HEK293 (cell line): ENCODE data around the gene RPL11.
A peak's percentile ranks its signal among the peaks of the same experiment; 100 is the strongest.

Experiments used
- CTCF ChIA-PET: fragments of 350-600 bp; formaldehyde crosslinking; extraction: SDS; loops from one replicate; lab custom pipeline; 2021; ENCODE audit warnings: antibody characterized with exemption; lab: Yijun Ruan, JAX
- POLR2A ChIA-PET: fragments of 300-600 bp; formaldehyde crosslinking; extraction: SDS; loops from one replicate; lab custom pipeline; 2020; ENCODE audit warnings: antibody characterized with exemption, inconsistent platforms; lab: Yijun Ruan, JAX
- H3K27ac ChIP-seq: fragments of 200-500 bp; sonication (Bioruptor generic); 2 replicates; pipeline ENCODE4 v1.5.1; 2014; ENCODE audit warnings: low read depth, low read length, control low read depth, inconsistent platforms; ENCODE audit errors: extremely low read depth
- H3K36me3 ChIP-seq, 2 experiments: fragments of 200-500 bp in 1 of 2; sonication (Bioruptor generic) in 1 of 2; 1 replicate in 1 of 2; 2 replicates in 1 of 2; pipeline ENCODE4 v1.5.1; 2014 to 2017; ENCODE audit warnings: inconsistent platforms in 2 of 2, low read length in 2 of 2; ENCODE audit not compliant: control insufficient read depth in 2 of 2, insufficient read depth in 1 of 2
- H3K4me1 ChIP-seq: fragments of 200-500 bp; sonication (Bioruptor generic); 2 replicates; pipeline ENCODE4 v1.5.1; 2014; ENCODE audit warnings: mild to moderate bottlenecking, low read length, inconsistent platforms; ENCODE audit not compliant: control insufficient read depth, insufficient read depth
- H3K4me3 ChIP-seq: 2 replicates; pipeline ENCODE4 v1.5.1; 2011; ENCODE audit warnings: low read depth, mild to moderate bottlenecking, control low read depth, low read length, moderate library complexity
- H3K9me3 ChIP-seq: fragments of 200-500 bp; sonication (Bioruptor generic); 2 replicates; pipeline ENCODE4 v1.5.1; 2014; ENCODE audit warnings: low read depth, low read length, inconsistent platforms; ENCODE audit not compliant: control insufficient read depth, insufficient read depth
- EGR2 ChIP-seq: fragments of 450-650 bp; formaldehyde crosslinking; IDR thresholded peaks from 2 replicates; pipeline ENCODE4 v1.5.1; 2016; ENCODE audit warnings: low read depth, missing biosample characterization, missing genetic modification characterization
- PRDM10 ChIP-seq: fragments of 450-650 bp; formaldehyde crosslinking; IDR thresholded peaks from 2 replicates; pipeline ENCODE4 v1.5.1; 2016; ENCODE audit warnings: missing biosample characterization, missing genetic modification characterization
- SALL2 ChIP-seq: fragments of 450-650 bp; formaldehyde crosslinking; IDR thresholded peaks from 2 replicates; pipeline ENCODE4 v1.5.0; 2017; ENCODE audit warnings: missing biosample characterization, mild to moderate bottlenecking, missing genetic modification characterization, borderline replicate concordance
- ZBTB48 ChIP-seq: fragments of 450-650 bp; formaldehyde crosslinking; IDR thresholded peaks from 2 replicates; pipeline ENCODE4 v1.5.1; 2016; ENCODE audit warnings: missing biosample characterization, missing genetic modification characterization
- ZIC2 ChIP-seq: fragments of 450-650 bp; formaldehyde crosslinking; IDR thresholded peaks from 2 replicates; pipeline ENCODE4 v1.5.1; 2016; ENCODE audit warnings: missing biosample characterization, missing genetic modification characterization
- ZNF146 ChIP-seq: fragments of 450-650 bp; formaldehyde crosslinking; IDR thresholded peaks from 2 replicates; pipeline ENCODE4 v1.5.1; 2016; ENCODE audit warnings: missing biosample characterization, missing genetic modification characterization
- ZNF2 ChIP-seq: fragments of 450-650 bp; formaldehyde crosslinking; IDR thresholded peaks from 2 replicates; pipeline ENCODE4 v1.5.1; 2016; ENCODE audit warnings: missing biosample characterization, missing genetic modification characterization
- ZNF23 ChIP-seq: fragments of 450-650 bp; formaldehyde crosslinking; IDR thresholded peaks from 2 replicates; pipeline ENCODE4 v1.5.1; 2016; ENCODE audit warnings: missing biosample characterization, missing genetic modification characterization, borderline replicate concordance
- ZNF335 ChIP-seq: fragments of 450-650 bp; formaldehyde crosslinking; conservative IDR thresholded peaks from 2 replicates; pipeline ENCODE4 v1.5.1; 2016; ENCODE audit warnings: missing biosample characterization, missing genetic modification characterization
- ZNF37A ChIP-seq: fragments of 450-650 bp; IDR thresholded peaks from 2 replicates; pipeline ENCODE4 v1.5.1; 2018; ENCODE audit warnings: missing biosample characterization, missing genetic modification characterization
- ZNF48 ChIP-seq: fragments of 450-650 bp; formaldehyde crosslinking; IDR thresholded peaks from 2 replicates; pipeline ENCODE4 v1.5.1; 2016; ENCODE audit warnings: missing biosample characterization, missing genetic modification characterization
- ZNF549 ChIP-seq: fragments of 450-650 bp; IDR thresholded peaks from 2 replicates; pipeline ENCODE4 v1.5.1; 2018; ENCODE audit warnings: missing biosample characterization, missing genetic modification characterization, mild to moderate bottlenecking, inconsistent platforms, moderate library complexity
- ZNF600 ChIP-seq: fragments of 450-650 bp; formaldehyde crosslinking; IDR thresholded peaks from 2 replicates; pipeline ENCODE4 v1.5.1; 2016; ENCODE audit warnings: missing biosample characterization, missing genetic modification characterization
- ZNF623 ChIP-seq: fragments of 450-650 bp; formaldehyde crosslinking; IDR thresholded peaks from 2 replicates; pipeline ENCODE4 v1.5.1; 2016; ENCODE audit warnings: missing biosample characterization, missing genetic modification characterization
- ZNF654 ChIP-seq: fragments of 450-650 bp; formaldehyde crosslinking; IDR thresholded peaks from 2 replicates; pipeline ENCODE4 v1.5.1; 2016; ENCODE audit warnings: low read depth, missing biosample characterization, missing genetic modification characterization
- ZNF658 ChIP-seq: fragments of 450-650 bp; formaldehyde crosslinking; IDR thresholded peaks from 2 replicates; pipeline ENCODE4; 2016; ENCODE audit warnings: missing biosample characterization, missing genetic modification characterization
- ZNF785 ChIP-seq: fragments of 450-650 bp; formaldehyde crosslinking; IDR thresholded peaks from 2 replicates; pipeline ENCODE4 v1.5.1; 2016; ENCODE audit warnings: missing biosample characterization, missing genetic modification characterization
- TF ChIP-seq, protein P1 (sequence below): fragments of 450-650 bp; formaldehyde crosslinking; IDR thresholded peaks from 2 replicates; pipeline ENCODE4 v1.5.1; 2016; ENCODE audit warnings: missing biosample characterization, missing genetic modification characterization
- TF ChIP-seq, protein P2 (sequence below): fragments of 450-650 bp; formaldehyde crosslinking; IDR thresholded peaks from 2 replicates; pipeline ENCODE4 v1.5.1; 2017; ENCODE audit warnings: missing biosample characterization, missing genetic modification characterization
- TF ChIP-seq, protein P3 (sequence below): fragments of 450-650 bp; formaldehyde crosslinking; IDR thresholded peaks from 2 replicates; pipeline ENCODE4 v1.5.1; 2016; ENCODE audit warnings: missing biosample characterization, missing genetic modification characterization
- TF ChIP-seq, protein P4 (sequence below): fragments of 450-650 bp; formaldehyde crosslinking; IDR thresholded peaks from 2 replicates; pipeline ENCODE4 v1.5.1; 2017; ENCODE audit warnings: missing biosample characterization, missing genetic modification characterization

Gene RPL11

DNA sequence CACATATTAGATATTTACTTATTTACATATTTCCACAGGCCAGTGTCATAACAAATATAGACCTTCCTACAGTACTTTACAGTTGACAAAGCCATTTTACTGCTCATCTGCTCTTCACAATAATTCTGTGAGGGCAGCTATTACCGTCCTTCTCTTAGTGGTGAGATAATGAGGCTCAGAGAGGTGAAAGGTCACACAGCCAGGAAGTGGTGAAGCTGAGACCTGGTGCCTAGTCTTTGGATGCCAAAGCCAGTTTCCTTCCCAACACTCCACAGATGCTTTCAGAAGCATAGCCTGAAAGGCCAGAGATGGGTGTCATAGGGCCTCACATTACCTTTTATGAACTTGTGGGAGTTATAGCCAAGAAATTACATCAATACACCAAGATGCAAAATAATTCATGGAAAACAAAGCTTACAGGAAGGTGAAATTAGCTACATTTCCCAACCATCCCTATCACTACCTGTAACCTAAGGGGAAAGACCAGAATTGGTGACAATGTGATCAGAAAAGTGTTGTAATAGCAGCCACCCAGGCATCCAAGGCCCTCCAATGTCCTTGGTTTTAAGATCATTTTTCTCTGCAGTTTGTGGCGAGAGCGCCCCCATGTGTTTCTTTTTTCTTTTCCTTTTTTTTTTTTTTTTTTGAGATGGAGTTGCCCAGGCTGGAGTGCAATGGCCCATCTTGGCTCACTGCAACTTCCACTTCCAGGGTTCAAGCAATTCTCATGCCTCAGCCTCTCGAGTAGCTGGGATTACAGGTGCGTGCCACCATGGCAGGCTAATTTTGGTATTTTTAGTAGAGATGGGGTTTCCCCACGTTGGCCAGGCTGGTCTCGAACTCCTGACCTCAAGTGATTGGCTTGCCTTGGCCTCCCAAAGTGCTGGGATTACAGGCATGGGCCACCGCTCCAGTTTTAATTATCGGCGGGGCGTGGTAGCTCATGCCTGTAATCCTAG lies 26.5 kb upstream of the RPL11 start:
- TF ChIP-seq ZNF23 (tag by site-specific recombination) (no peak), ZNF48 (tag by site-specific recombination) (no peak), ZNF37A (tag by site-specific recombination) (no peak), SALL2 (no peak), ZBTB48 (tag by site-specific recombination) (no peak), ZNF600 (no peak), ZNF2 (tag by site-specific recombination) (no peak), ZNF335 (0 out of 2 replicates have a peak, but pooled peaks have one; percentile 31), ZNF658 (no peak), EGR2 (tag by site-specific recombination) (no peak), ZNF623 (tag by site-specific recombination) (no peak), ZIC2 (tag by site-specific recombination) (no peak), ZNF549 (tag by site-specific recombination) (no peak), ZNF146 (no peak), ZNF654 (tag by site-specific recombination) (peak; percentile 88), ZNF785 (no peak), PRDM10 (tag by site-specific recombination) (peak; percentile 67)
- TF ChIP-seq, protein P1, sequence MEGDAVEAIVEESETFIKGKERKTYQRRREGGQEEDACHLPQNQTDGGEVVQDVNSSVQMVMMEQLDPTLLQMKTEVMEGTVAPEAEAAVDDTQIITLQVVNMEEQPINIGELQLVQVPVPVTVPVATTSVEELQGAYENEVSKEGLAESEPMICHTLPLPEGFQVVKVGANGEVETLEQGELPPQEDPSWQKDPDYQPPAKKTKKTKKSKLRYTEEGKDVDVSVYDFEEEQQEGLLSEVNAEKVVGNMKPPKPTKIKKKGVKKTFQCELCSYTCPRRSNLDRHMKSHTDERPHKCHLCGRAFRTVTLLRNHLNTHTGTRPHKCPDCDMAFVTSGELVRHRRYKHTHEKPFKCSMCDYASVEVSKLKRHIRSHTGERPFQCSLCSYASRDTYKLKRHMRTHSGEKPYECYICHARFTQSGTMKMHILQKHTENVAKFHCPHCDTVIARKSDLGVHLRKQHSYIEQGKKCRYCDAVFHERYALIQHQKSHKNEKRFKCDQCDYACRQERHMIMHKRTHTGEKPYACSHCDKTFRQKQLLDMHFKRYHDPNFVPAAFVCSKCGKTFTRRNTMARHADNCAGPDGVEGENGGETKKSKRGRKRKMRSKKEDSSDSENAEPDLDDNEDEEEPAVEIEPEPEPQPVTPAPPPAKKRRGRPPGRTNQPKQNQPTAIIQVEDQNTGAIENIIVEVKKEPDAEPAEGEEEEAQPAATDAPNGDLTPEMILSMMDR (tag by site-specific recombination) = peak; percentile 47
- TF ChIP-seq, protein P2, sequence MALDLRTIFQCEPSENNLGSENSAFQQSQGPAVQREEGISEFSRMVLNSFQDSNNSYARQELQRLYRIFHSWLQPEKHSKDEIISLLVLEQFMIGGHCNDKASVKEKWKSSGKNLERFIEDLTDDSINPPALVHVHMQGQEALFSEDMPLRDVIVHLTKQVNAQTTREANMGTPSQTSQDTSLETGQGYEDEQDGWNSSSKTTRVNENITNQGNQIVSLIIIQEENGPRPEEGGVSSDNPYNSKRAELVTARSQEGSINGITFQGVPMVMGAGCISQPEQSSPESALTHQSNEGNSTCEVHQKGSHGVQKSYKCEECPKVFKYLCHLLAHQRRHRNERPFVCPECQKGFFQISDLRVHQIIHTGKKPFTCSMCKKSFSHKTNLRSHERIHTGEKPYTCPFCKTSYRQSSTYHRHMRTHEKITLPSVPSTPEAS (tag by site-specific recombination) = no peak
- TF ChIP-seq, protein P3, sequence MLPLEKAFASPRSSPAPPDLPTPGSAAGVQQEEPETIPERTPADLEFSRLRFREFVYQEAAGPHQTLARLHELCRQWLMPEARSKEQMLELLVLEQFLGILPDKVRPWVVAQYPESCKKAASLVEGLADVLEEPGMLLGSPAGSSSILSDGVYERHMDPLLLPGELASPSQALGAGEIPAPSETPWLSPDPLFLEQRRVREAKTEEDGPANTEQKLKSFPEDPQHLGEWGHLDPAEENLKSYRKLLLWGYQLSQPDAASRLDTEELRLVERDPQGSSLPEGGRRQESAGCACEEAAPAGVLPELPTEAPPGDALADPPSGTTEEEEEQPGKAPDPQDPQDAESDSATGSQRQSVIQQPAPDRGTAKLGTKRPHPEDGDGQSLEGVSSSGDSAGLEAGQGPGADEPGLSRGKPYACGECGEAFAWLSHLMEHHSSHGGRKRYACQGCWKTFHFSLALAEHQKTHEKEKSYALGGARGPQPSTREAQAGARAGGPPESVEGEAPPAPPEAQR (tag by site-specific recombination) = no peak
- TF ChIP-seq, protein P4, sequence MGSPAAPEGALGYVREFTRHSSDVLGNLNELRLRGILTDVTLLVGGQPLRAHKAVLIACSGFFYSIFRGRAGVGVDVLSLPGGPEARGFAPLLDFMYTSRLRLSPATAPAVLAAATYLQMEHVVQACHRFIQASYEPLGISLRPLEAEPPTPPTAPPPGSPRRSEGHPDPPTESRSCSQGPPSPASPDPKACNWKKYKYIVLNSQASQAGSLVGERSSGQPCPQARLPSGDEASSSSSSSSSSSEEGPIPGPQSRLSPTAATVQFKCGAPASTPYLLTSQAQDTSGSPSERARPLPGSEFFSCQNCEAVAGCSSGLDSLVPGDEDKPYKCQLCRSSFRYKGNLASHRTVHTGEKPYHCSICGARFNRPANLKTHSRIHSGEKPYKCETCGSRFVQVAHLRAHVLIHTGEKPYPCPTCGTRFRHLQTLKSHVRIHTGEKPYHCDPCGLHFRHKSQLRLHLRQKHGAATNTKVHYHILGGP = no peak
- Histone ChIP-seq H3K4me3 (no peak overlapping the region), H3K4me1 (no peaks in the 10 kb centered on the region), H3K36me3 (no peaks in the 10 kb centered on the region), H3K9me3 (no peaks in the 10 kb centered on the region), H3K27ac (no peak overlapping the region)
- ChIA-PET CTCF (interaction anchor here (0.5 to 9.6 kb wide), 33 partner anchors 8 to 514 kb away, joined by 3 to 72 read pairs (median 4); partner anchors contain the start of gene RPL11), POLR2A (no interaction called here)
